Calu3 (cell line): Measurements from ENCODE around the gene TRIP10. TPM values are rescaled to one million over a fixed set of nuclear protein-coding genes. Genes with fewer than 3 reads are reported as not detected.
"Not testable (repeated sequence)": the region's sequence is repeated elsewhere in the genome, so short reads cannot be mapped to it uniquely, and the experiment has no call there.

Experiments used
- BruUV-seq: library from RNA; stranded (reverse); fragments of 400-500 nt; replicated peaks from 2 replicates; lab custom pipeline; 2021; lab: Mats Ljungman, UMichigan
- CTCF ChIA-PET: fragments of 300-600 bp; sonication (Branson Sonifier 250); formaldehyde crosslinking; loops from one replicate; lab custom pipeline; 2022; ENCODE audit warnings: antibody characterized with exemption; lab: Charles Lee
- DNase-seq: peaks from one replicate; pipeline ENCODE4 v3.0.0; 2022
- H3K27ac Mint-ChIP-seq: one replicate; pipeline ENCODE4 v1.8.0; 2022; ENCODE audit warnings: mixed read lengths; ENCODE audit not compliant: unreplicated experiment
- H3K27me3 Mint-ChIP-seq: one replicate; pipeline ENCODE4 v1.8.0; 2022; ENCODE audit warnings: mixed read lengths; ENCODE audit not compliant: unreplicated experiment
- H3K36me3 Mint-ChIP-seq: one replicate; pipeline ENCODE4 v1.8.0; 2022; ENCODE audit warnings: mild to moderate bottlenecking, moderate library complexity, mixed read lengths; ENCODE audit not compliant: insufficient read depth, unreplicated experiment
- H3K4me1 Mint-ChIP-seq: one replicate; pipeline ENCODE4 v1.8.0; 2022; ENCODE audit warnings: mild to moderate bottlenecking, low read depth, mixed read lengths; ENCODE audit not compliant: unreplicated experiment
- H3K4me3 Mint-ChIP-seq: one replicate; pipeline ENCODE4 v1.8.0; 2022; ENCODE audit warnings: mild to moderate bottlenecking, low read depth, moderate library complexity, mixed read lengths; ENCODE audit not compliant: unreplicated experiment
- H3K9me3 Mint-ChIP-seq: one replicate; pipeline ENCODE4 v1.8.0; 2022; ENCODE audit warnings: low read depth, mixed read lengths; ENCODE audit not compliant: unreplicated experiment
- intact Hi-C: fragments of 100-400 bp; cut with micrococcal nuclease; formaldehyde crosslinking; loops from one replicate; pipeline ENCODE4 v1.10.0; 2022; ENCODE audit not compliant: unreplicated experiment
- total RNA-seq: library from RNA; stranded (reverse); gene quantifications from 2 replicates; pipeline ENCODE4 v1.2.3, GENCODE V29; 2022
- TF ChIP-seq, protein P1 (sequence below): fragments of 200-600 bp; IDR thresholded peaks from one replicate; pipeline ENCODE4 v1.8.0; 2022; ENCODE audit warnings: antibody characterized with exemption; ENCODE audit not compliant: unreplicated experiment

TRIP10 gene
- total RNA-seq, 1 experiment from 2014 or later: 95.8 TPM

- Mint-ChIP-seq H3K36me3 (peaks cover 89% of the 10 kb centered on the region), H3K27me3 (no peaks in the 10 kb centered on the region), H3K27ac (peak overlapping the region; percentile 69), H3K4me1 (peaks cover 24% of the 10 kb centered on the region), H3K4me3 (peak overlapping the region; percentile 53), H3K9me3 (no peaks in the 10 kb centered on the region)
- TF ChIP-seq, protein P1, sequence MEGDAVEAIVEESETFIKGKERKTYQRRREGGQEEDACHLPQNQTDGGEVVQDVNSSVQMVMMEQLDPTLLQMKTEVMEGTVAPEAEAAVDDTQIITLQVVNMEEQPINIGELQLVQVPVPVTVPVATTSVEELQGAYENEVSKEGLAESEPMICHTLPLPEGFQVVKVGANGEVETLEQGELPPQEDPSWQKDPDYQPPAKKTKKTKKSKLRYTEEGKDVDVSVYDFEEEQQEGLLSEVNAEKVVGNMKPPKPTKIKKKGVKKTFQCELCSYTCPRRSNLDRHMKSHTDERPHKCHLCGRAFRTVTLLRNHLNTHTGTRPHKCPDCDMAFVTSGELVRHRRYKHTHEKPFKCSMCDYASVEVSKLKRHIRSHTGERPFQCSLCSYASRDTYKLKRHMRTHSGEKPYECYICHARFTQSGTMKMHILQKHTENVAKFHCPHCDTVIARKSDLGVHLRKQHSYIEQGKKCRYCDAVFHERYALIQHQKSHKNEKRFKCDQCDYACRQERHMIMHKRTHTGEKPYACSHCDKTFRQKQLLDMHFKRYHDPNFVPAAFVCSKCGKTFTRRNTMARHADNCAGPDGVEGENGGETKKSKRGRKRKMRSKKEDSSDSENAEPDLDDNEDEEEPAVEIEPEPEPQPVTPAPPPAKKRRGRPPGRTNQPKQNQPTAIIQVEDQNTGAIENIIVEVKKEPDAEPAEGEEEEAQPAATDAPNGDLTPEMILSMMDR: no peak
- no peak for DNase-seq
- intact Hi-C loops: no loop called here
- CTCF ChIA-PET: no interaction called here
- BruUV-seq: no TSS peak
These were observed 6.5 kb downstream of the TRIP10 start for GRCh38 chr19:6745965-6746364.

DNA sequence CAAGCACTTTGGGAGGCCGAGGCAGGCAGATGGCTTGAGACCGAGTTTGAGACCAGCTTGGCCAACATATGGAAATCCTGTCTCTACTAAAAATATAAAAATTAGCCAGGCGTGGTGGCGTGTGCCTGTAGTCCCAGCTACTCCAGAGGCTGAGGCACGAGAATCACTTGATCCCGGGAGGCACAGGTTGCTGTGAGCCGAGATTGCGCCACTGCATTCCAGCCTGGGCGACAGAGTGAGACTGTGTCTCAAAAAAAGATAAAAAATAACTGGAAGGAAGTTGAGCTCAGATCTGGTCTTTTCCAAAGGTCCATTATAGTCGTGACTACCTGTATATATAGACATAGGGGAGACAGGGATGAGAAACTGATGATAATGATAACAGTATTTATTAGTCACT, 9.1 kb downstream of the TRIP10 start:
- H3K9me3 Mint-ChIP-seq, CTCF ChIA-PET, H3K27me3 Mint-ChIP-seq, H3K4me3 Mint-ChIP-seq, DNase-seq, H3K27ac Mint-ChIP-seq, BruUV-seq, intact Hi-C loops: not testable (repeated sequence)
- H3K36me3 Mint-ChIP-seq: peaks cover 91% of the 10 kb centered on the region
- peaks cover 33% of the 10 kb centered on the region for H3K4me1 Mint-ChIP-seq

DNA sequence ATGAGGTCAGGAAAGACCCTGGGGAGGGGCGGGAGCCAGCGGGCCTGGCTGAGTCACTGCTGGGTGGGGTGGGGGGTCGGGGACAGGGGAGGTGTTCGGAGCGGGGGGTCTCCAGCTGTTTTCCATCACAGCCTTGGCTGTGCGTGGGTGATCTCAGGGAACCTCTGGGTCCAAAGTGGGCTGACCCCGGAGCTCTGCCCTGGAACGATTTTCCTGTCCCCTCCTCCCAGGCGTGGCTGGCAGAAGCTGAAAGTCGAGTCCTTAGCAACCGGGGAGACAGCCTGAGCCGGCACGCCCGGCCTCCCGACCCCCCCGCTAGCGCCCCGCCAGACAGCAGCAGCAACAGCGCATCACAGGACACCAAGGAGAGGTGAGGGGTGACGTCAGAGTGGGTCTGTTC, 10.6 kb downstream of the TRIP10 start:
- Mint-ChIP-seq H3K36me3 (peaks cover 91% of the 10 kb centered on the region), H3K27me3 (no peaks in the 10 kb centered on the region), H3K4me1 (peaks cover 20% of the 10 kb centered on the region), H3K4me3 (no peak overlapping the region), H3K27ac (peak overlapping the region; percentile 60), H3K9me3 (no peaks in the 10 kb centered on the region)
- BruUV-seq: no TSS peak
- DNase-seq: no peak
- TF ChIP-seq, protein P1: no peak
- intact Hi-C loops: no loop called here
- CTCF ChIA-PET: interaction anchor here (0.7 kb wide), 1 partner anchor 106 kb away, joined by 3 read pairs; no protein-coding TSS in a partner anchor

- CTCF ChIA-PET: no interaction called here
- TF ChIP-seq, protein P1: no peak
- H3K4me3 Mint-ChIP-seq: no peak overlapping the region
- peaks cover 83% of the 10 kb centered on the region for H3K36me3 Mint-ChIP-seq
- no peaks in the 10 kb centered on the region for H3K27me3 Mint-ChIP-seq
- H3K27ac Mint-ChIP-seq: no peak overlapping the region
- peaks cover 9% of the 10 kb centered on the region for H3K4me1 Mint-ChIP-seq
- H3K9me3 Mint-ChIP-seq: no peaks in the 10 kb centered on the region
- DNase-seq: no peak
- intact Hi-C loops: no loop called here
- BruUV-seq: no TSS peak
These were observed 11.7 kb downstream of the TRIP10 start for GRCh38 chr19:6751189-6751588.

DNA sequence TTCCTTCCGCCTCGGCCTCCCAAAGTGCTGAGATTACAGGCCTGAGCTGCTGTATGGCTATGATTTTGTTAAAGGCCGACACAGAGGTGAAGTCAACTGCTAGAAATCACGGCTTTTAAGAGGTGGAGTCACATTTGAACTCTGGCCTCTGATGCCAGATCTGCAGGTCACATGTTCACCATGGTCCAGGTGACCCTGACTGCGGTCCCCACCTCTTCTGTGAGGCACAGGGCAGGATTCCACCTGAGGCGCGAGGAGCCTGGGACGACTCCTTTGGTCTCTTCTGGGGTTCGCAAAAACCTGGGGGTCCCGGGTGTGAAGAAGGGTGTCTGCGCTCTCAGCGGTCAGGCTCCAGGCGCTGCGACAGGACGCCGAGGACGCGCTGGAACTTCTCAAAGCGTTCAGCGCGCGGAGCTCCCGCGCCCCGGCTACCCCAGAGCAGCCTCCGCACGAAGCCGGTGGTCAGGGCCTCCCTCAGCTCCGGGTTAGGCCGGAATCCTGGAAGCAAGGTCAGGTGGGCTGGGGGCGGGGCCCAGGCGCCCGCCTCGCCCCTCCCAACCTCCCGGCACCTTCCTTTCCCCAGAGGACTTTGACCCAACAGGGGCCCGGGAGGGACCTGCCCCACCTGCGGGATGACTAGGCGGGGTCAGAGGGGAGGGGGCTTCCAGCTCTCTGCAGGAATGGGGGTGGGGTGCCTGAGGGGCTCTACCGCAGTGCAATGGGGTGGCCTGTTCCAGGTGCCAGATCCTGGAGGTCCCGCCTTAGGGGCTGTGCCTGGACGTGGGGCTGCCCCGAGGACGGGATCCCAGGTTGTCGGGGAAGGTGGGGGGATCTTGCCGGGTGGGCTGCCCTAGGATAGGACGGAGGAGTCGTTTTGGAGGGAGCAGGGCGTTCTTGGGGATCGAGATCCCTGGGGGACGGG, 13.0 kb downstream of the TRIP10 start:
- no peaks in the 10 kb centered on the region for H3K27me3 Mint-ChIP-seq
- no peaks in the 10 kb centered on the region for H3K9me3 Mint-ChIP-seq
- intact Hi-C loops: no loop called here
- peaks cover 9% of the 10 kb centered on the region for H3K4me1 Mint-ChIP-seq
- peaks cover 83% of the 10 kb centered on the region for H3K36me3 Mint-ChIP-seq
- TSS peak; percentile 13 for BruUV-seq
- peak; percentile 28 for DNase-seq
- CTCF ChIA-PET: no interaction called here
- TF ChIP-seq, protein P1: no peak
- peak overlapping the region; percentile 50 for H3K4me3 Mint-ChIP-seq
- peak overlapping the region; percentile 77 for H3K27ac Mint-ChIP-seq
